Measurements from ENCODE around the gene PTPRS.

- TF ChIP-seq POLR2AphosphoS5 (IDR thresholded peaks at IDR 0.05; ENCODE audit: insufficient read depth in 1 of 2, low read depth in 1 of 2) (no peak), CTCF (IDR thresholded peaks at IDR 0.05) (no peak)
Observed at GRCh38 chr19:5387472-5387871, 46.9 kb upstream of the PTPRS start.

Measured in vagina (tissue), 2 donors.